ENCODE measurements around the gene TESMIN.

Gene TESMIN

GRCh38 chr11:68761801-68762200 lies 10.5 kb upstream of the TESMIN start:
- DNase-seq (ENCODE audit: low read depth in 2 of 2): no peak

GRCh38 chr11:68759991-68760390 lies 8.7 kb upstream of the TESMIN start:
- no peak for DNase-seq (ENCODE audit: low read depth in 2 of 2)

- DNase-seq (ENCODE audit: low read depth in 2 of 2): no peak
These were observed 6.4 kb upstream of the TESMIN start for GRCh38 chr11:68757711-68758110.

GRCh38 chr11:68756171-68756766 lies 4.9 kb upstream of the TESMIN start:
- no peak for DNase-seq (ENCODE audit: low read depth in 2 of 2)

- DNase-seq (ENCODE audit: low read depth in 2 of 2): no peak
These were observed 2.0 kb upstream of the TESMIN start for GRCh38 chr11:68753300-68753699.

GRCh38 chr11:68751004-68751325 lies 355 bp downstream of the TESMIN start:
- no peak for DNase-seq (ENCODE audit: low read depth in 2 of 2)

- DNase-seq (ENCODE audit: low read depth in 2 of 2): no peak
These were observed 921 bp downstream of the TESMIN start for GRCh38 chr11:68750195-68751003.

GRCh38 chr11:68749229-68750123 lies 1.8 kb downstream of the TESMIN start:
- no peak for DNase-seq (ENCODE audit: low read depth in 2 of 2)

- DNase-seq (ENCODE audit: low read depth in 2 of 2): no peak
These were observed 3.3 kb downstream of the TESMIN start for GRCh38 chr11:68748061-68748460.

GRCh38 chr11:68743539-68743938 lies 7.8 kb downstream of the TESMIN start:
- DNase-seq (ENCODE audit: low read depth in 2 of 2): no peak

- no peak for DNase-seq (ENCODE audit: low read depth in 2 of 2)
These were observed 9.9 kb downstream of the TESMIN start for GRCh38 chr11:68741463-68741862.

GRCh38 chr11:68735646-68736045 lies 15.7 kb downstream of the TESMIN start:
- DNase-seq (ENCODE audit: low read depth in 2 of 2): no peak

- no peak for DNase-seq (ENCODE audit: low read depth in 2 of 2)
These were observed 16.2 kb downstream of the TESMIN start for GRCh38 chr11:68735125-68735524.

GRCh38 chr11:68734111-68734510 lies 17.2 kb downstream of the TESMIN start:
- no peak for DNase-seq (ENCODE audit: low read depth in 2 of 2)

GRCh38 chr11:68727783-68728182 lies 23.5 kb downstream of the TESMIN start:
- no peak for DNase-seq (ENCODE audit: low read depth in 2 of 2)

- no peak for DNase-seq (ENCODE audit: low read depth in 2 of 2)
These were observed 27.0 kb downstream of the TESMIN start for GRCh38 chr11:68724293-68724692.

GRCh38 chr11:68722143-68722542 lies 29.2 kb downstream of the TESMIN start:
- DNase-seq (ENCODE audit: low read depth in 2 of 2): no peak

- no peak for DNase-seq (ENCODE audit: low read depth in 2 of 2)
These were observed 30.2 kb downstream of the TESMIN start for GRCh38 chr11:68721075-68721474.

- DNase-seq (ENCODE audit: low read depth in 2 of 2): no peak
These were observed 35.7 kb downstream of the TESMIN start for GRCh38 chr11:68715456-68716122.

GRCh38 chr11:68714060-68714856 lies 37.1 kb downstream of the TESMIN start:
- no peak for DNase-seq (ENCODE audit: low read depth in 2 of 2)

- DNase-seq (ENCODE audit: low read depth in 2 of 2): no peak
These were observed 40.2 kb downstream of the TESMIN start for GRCh38 chr11:68711114-68711513.

Data from stimulated activated CD8-positive, alpha-beta memory T cell treated with anti-CD3 and anti-CD28 coated beads, Interleukin-2, amount 100 ng/mL, for 1 hour (primary cell).